ENCODE results near the gene CFAP70.

DNA sequence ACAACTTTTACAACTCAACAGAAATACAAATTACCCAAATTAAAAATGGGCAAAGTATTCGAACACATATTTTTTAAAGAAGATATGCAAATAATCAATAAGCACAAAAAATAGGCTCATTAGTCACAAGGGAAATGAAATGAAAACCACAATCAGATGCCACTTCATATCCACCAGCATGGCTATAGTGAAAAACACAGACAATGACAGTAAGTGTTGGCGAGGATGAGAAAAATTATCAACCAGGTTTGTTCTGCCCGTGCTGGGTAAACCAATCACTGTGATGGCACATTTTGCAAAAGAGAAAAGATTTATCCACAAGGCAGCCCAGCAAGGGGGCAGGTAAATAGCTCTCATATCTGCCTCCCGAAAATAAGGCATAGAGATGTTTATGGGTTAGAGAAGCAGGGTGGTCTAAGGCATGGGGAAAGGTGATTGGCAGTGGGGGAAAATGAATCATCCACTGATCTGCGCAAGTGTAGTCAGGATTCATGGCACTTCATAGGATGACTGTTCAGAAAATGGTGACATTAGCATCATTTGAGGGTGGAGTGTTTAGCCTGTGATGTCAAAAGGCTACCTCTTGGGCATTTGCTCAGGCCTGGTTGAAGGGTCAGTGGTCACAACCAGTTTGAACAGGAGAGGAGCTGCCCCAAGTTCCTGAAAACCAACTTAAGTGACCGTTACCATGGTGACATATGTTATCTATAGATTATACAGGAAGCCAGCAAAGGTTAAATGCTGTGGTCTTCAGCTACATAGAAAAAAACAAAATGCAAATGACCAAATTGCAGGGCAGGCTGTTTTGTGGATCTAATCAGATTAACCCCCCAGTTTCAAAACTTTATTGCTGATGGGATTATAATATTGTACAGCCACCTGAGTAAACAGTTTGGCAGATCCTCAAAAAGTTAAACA is 8.0 kb upstream of the CFAP70 start:
- TF ChIP-seq, protein P1, sequence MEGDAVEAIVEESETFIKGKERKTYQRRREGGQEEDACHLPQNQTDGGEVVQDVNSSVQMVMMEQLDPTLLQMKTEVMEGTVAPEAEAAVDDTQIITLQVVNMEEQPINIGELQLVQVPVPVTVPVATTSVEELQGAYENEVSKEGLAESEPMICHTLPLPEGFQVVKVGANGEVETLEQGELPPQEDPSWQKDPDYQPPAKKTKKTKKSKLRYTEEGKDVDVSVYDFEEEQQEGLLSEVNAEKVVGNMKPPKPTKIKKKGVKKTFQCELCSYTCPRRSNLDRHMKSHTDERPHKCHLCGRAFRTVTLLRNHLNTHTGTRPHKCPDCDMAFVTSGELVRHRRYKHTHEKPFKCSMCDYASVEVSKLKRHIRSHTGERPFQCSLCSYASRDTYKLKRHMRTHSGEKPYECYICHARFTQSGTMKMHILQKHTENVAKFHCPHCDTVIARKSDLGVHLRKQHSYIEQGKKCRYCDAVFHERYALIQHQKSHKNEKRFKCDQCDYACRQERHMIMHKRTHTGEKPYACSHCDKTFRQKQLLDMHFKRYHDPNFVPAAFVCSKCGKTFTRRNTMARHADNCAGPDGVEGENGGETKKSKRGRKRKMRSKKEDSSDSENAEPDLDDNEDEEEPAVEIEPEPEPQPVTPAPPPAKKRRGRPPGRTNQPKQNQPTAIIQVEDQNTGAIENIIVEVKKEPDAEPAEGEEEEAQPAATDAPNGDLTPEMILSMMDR (conservative IDR thresholded peaks at IDR 0.05; ENCODE audit: low read depth, low read length) = no peak
- no peak for TF ChIP-seq EZH2 (IDR thresholded peaks at IDR 0.05; ENCODE audit: borderline replicate concordance, low read depth, low read length, poor library complexity, severe bottlenecking)
